Stomach (tissue), 9 donors: ENCODE data around the gene CCSER1. TPM values are rescaled to one million over a fixed set of nuclear protein-coding genes. Genes with fewer than 3 reads are reported as not detected.
"Not testable (repeated sequence)": the region's sequence is repeated elsewhere in the genome, so short reads cannot be mapped to it uniquely, and the experiment has no call there.

Experiments used
- DNase-seq, 2 donors: peaks; one replicate each; pipeline versions ENCODE4 v3.0.0 to v3.0.0-alpha.2; 2013 to 2019
- H3K27ac ChIP-seq, 5 donors: fragments of 200-600 bp in 4 of 5; sonication (generic) in 4 of 5; one replicate each; pipeline ENCODE4 v1.5.1; 2013 to 2019; ENCODE audit warnings: mild to moderate bottlenecking in 1 of 5, moderate library complexity in 1 of 5
- H3K27me3 ChIP-seq, 3 donors: fragments of 200-600 bp; sonication (generic); one replicate each; pipeline ENCODE4 v1.5.1; 2017 to 2019; ENCODE audit warnings: mixed run types in 1 of 3
- H3K36me3 ChIP-seq, 4 donors: fragments of 200-600 bp; sonication (generic); 1 replicate in 3 of 4; 2 replicates in 1 of 4; pipeline ENCODE4 v1.5.1; 2016 to 2019
- H3K4me1 ChIP-seq, 4 donors: fragments of 200-600 bp; sonication (generic); one replicate each; pipeline ENCODE4 v1.5.1; 2016 to 2019
- H3K4me3 ChIP-seq, 4 donors: fragments of 200-600 bp; sonication (generic) in 3 of 4; one replicate each; pipeline ENCODE4 v1.5.1; 2016 to 2019; ENCODE audit warnings: mild to moderate bottlenecking in 1 of 4
- H3K9me3 ChIP-seq, 4 donors: fragments of 200-600 bp; sonication (generic); one replicate each; pipeline ENCODE4 v1.5.1; 2016 to 2019
- CTCF ChIP-seq, 7 experiments: fragments of 450-650 bp in 4 of 7; fragments of 200-600 bp in 3 of 7; sonication (generic) in 3 of 7; IDR thresholded peaks; one replicate each; pipeline ENCODE4 v1.5.1; 2016 to 2019; ENCODE audit warnings: antibody characterized with exemption in 7 of 7, control low read depth in 2 of 7, mild to moderate bottlenecking in 1 of 7
- EP300 ChIP-seq: sonication (generic); formaldehyde crosslinking; IDR thresholded peaks from one replicate; pipeline ENCODE4 v1.6.1; 2017; ENCODE audit warnings: antibody characterized with exemption
- POLR2A ChIP-seq, 4 donors: fragments of 450-650 bp; IDR thresholded peaks; one replicate each; pipeline ENCODE4 v1.6.1; 2016; ENCODE audit warnings: antibody characterized with exemption in 4 of 4, control low read depth in 2 of 4, mild to moderate bottlenecking in 1 of 4, moderate library complexity in 1 of 4
- POLR2AphosphoS5 ChIP-seq, 3 donors: sonication (generic); formaldehyde crosslinking; IDR thresholded peaks; one replicate each; pipeline ENCODE4 v1.6.1; 2016; ENCODE audit warnings: antibody characterized with exemption in 3 of 3
- WGBS, 5 donors: extraction: QIAGEN DNeasy Blood & Tissue Kit in 3 of 5; methylation state at CpG; one replicate each; pipeline versions ENCODE4 v1.1.5 to v1.1.7; 2013 to 2018; 5-methylcytosine and 5-hydroxymethylcytosine counted together
- intact Hi-C: fragments of 100-400 bp; cut with DNase I; formaldehyde crosslinking; loops from one replicate; pipeline ENCODE4 v1.15.1; 2023; ENCODE audit warnings: low total_unique reads
- polyA plus RNA-seq, 3 donors: library from polyadenylated mRNA; stranded (reverse); fragments of 200-250 nt; gene quantifications; one replicate each; pipeline ENCODE4 v1.2.3, GENCODE V29; 2013
- total RNA-seq, 5 donors: library from RNA; depleted of rRNA; stranded (reverse); fragments of >200 nt; gene quantifications; one replicate each; pipeline versions ENCODE4 v1.1.0 to v1.2.3, GENCODE V29; 2014 to 2016
- donor health status: healthy with polysubstance abuse.
- donor health status: Bipolar disorder and iron deficiency.
- donor health status: healthy.

The CCSER1 gene
- total and polyA plus RNA-seq, 8 donors: 0.33 to 149 (median 15.2) TPM

DNA sequence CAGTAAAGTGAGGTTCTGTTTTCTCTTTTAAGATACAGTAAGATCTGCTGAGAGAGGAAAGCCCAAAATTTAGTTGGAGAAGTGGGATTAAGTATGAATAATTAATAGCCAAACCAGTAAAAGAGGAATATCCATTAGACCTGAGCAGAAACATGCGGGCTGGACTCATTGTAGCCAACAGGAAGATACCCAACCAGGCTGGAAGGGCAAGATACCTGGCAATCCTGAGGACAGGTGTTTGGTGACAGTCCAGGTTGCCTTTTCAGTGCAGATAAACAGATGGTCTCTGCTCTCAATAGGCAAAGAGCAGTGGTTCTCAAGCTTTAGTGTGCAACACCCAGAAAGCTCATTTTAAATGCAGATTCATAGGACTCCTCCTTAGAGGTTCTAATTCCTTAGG, 1195.8 kb downstream of the CCSER1 start:
- no peaks in the 10 kb centered on the region for H3K36me3 ChIP-seq
- TF ChIP-seq CTCF (IDR thresholded peaks at IDR 0.05): no peak
- WGBS, 5 donors: 86 to 95% (median 91%) methylated on average over 1 of the region's 1 CpG
- H3K27ac ChIP-seq: no peak overlapping the region
- H3K4me1 ChIP-seq: no peaks in the 10 kb centered on the region
- DNase-seq: no peak
- no peak overlapping the region for H3K4me3 ChIP-seq
- intact Hi-C loops: no loop called here
- peaks cover 4 to 20% (median 15%) of the 10 kb centered on the region in 4 donors for H3K9me3 ChIP-seq
- no peaks in the 10 kb centered on the region for H3K27me3 ChIP-seq

DNA sequence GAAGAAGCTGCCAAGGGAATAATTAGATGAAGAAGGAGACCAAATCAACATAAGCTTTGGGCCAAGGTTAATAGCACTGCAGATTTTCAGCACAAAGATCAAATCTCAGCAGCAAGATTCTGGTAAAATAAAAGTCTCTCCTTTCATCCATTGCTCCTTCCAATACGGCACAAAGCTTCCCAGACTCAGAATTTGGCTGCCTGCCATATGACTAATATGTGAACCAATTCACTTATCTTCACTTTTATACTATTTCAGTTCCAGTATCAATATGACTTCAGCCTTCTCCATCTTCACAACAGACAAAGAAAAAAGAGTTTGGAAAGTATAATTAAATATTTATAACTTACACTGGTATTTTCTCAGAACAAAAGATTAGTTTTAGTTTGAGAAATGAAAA, 1198.3 kb downstream of the CCSER1 start:
- peak; percentile 51 to 75 for DNase-seq
- TF ChIP-seq POLR2A (IDR thresholded peaks at IDR 0.05) (no peak), POLR2AphosphoS5 (IDR thresholded peaks at IDR 0.05) (no peak), CTCF (IDR thresholded peaks at IDR 0.05) (no peak), EP300 (no peak)
- peaks cover 4 to 23% (median 16%) of the 10 kb centered on the region in 4 donors for H3K9me3 ChIP-seq
- no peak overlapping the region for H3K4me3 ChIP-seq
- no peaks in the 10 kb centered on the region for H3K27me3 ChIP-seq
- intact Hi-C loops: no loop called here
- no peaks in the 10 kb centered on the region for H3K36me3 ChIP-seq
- no peak overlapping the region for H3K27ac ChIP-seq
- 0 to 14% (median 10%) methylated on average over 1 of the region's 1 CpG for WGBS, 5 donors
- no peaks in the 10 kb centered on the region for H3K4me1 ChIP-seq

DNA sequence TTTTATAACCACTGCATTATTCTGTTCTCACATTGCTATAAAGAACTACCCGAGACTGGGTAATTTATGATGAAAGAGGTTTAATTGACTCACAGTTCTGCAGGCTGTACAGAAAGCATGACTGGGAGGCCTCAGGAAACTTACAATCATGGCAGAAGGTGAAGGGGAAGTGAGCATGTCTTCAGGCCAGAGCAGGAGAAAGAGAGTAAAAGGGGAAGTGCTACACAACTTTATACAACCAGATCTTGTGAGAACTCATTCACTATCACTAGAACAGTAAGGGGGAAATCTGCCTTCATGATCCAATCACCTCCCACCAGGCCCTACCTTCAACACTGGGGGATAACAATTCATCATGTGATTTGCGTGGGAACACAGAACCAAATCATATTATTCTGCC, 1199.0 kb downstream of the CCSER1 start:
- DNase-seq, H3K4me3 ChIP-seq, H3K27ac ChIP-seq, H3K36me3 ChIP-seq, intact Hi-C loops, H3K4me1 ChIP-seq, H3K27me3 ChIP-seq: not testable (repeated sequence)
- 67 to 83% (median 76%) methylated on average over 2 of the region's 2 CpGs for WGBS, 5 donors
- peaks cover 4 to 23% (median 16%) of the 10 kb centered on the region in 4 donors for H3K9me3 ChIP-seq

DNA sequence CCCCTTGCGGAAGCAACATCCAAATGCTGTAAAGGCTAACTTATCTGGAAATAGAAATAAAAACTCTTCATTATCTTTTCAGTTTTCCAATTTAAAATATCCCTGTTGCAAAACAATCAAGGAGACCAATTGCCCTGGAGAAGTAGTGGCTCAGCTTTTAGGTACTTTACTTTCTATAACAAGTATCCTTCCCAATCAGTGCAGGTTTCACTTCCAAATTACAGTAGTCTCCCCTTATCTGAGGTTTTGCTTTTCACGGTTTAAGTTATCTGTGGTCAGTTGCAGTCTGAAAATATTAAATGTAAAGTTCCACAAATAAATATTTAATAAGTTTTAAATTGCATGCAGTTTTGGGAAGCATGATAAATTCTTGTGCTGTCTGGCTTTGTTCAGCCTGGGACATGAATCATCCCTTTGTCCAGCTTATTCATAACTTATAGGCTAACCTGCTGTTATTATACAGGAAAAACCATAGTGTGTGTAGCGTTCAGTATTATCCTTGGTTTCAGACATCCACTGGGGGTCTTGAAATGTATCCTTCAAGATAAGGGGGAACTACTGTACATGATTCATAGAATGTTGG, 1203.5 kb downstream of the CCSER1 start:
- TF ChIP-seq POLR2AphosphoS5 (IDR thresholded peaks at IDR 0.05) (no peak), POLR2A (IDR thresholded peaks at IDR 0.05) (no peak), EP300 (no peak), CTCF (IDR thresholded peaks at IDR 0.05) (no peak)
- WGBS, 5 donors: 60 to 73% (median 65%) methylated on average over 3 of the region's 3 CpGs
- no peaks in the 10 kb centered on the region for H3K4me1 ChIP-seq

DNA sequence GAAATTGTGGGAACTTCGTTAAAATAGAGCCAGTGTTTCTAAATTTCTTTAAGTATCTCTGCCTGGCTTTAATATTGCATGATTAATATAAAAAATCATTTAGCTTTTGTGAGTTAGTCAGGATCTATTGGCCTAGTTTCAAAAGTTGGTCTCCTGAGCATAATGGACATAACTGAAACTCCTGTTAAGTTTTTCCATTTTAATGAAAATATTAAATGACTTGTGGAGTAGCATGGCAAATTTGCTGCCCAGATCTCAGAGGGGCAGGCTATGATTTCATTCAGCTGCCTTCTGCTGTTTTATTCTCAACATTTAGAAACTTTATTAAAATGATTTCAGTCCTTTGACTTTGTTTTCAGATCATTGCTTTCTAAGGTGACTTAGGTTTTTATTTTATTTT, 1213.6 kb downstream of the CCSER1 start:
- Histone ChIP-seq H3K27ac (no peak overlapping the region), H3K4me1 (no peaks in the 10 kb centered on the region), H3K27me3 (no peaks in the 10 kb centered on the region), H3K36me3 (no peaks in the 10 kb centered on the region), H3K4me3 (no peak overlapping the region), H3K9me3 (no peaks in the 10 kb centered on the region)
- no peak for TF ChIP-seq CTCF (IDR thresholded peaks at IDR 0.05)
- TF ChIP-seq EP300: no peak
- no peak for TF ChIP-seq POLR2A (IDR thresholded peaks at IDR 0.05)
- TF ChIP-seq POLR2AphosphoS5 (IDR thresholded peaks at IDR 0.05): no peak
- intact Hi-C loops: no loop called here
- 81 to 95% (median 84%) methylated on average over 1 of the region's 1 CpG for WGBS, 5 donors
- DNase-seq: no peak

More for the DNA sequence above, 1203.5 kb downstream of the CCSER1 start:
- H3K9me3 ChIP-seq: peaks cover 4 to 23% (median 16%) of the 10 kb centered on the region in 4 donors
- H3K27ac ChIP-seq: no peak overlapping the region
- H3K4me3 ChIP-seq: no peak overlapping the region
- no peaks in the 10 kb centered on the region for H3K27me3 ChIP-seq
- DNase-seq: no peak
- H3K36me3 ChIP-seq: no peaks in the 10 kb centered on the region
- intact Hi-C loops: no loop called here
